DND-41 (cell line): ENCODE results near the gene EDN3.

Source experiments
- ATAC-seq: fragments of 200-7000 bp; cut with Tn5 transposase; 3 replicates; pipeline ENCODE4 v1.9.1; 2021; ENCODE audit warnings: low read depth; ENCODE audit not compliant: insufficient read depth
- DNase-seq: peaks from one replicate; pipeline ENCODE4 v3.0.0-alpha.2; 2020
- H2AFZ ChIP-seq: 2 replicates; pipeline ENCODE4 v1.6.0; 2012; ENCODE audit warnings: low read depth, low read length
- H3K27ac ChIP-seq: 2 replicates; pipeline ENCODE4 v1.5.1; 2012; ENCODE audit warnings: low read length, inconsistent platforms
- H3K27me3 ChIP-seq: fragments of 200-600 bp; sonication (generic); 2 replicates; pipeline ENCODE4 v1.6.0; 2012; ENCODE audit warnings: low read length, mild to moderate bottlenecking, inconsistent platforms; ENCODE audit not compliant: insufficient read depth, poor library complexity
- H3K36me3 ChIP-seq: 2 replicates; pipeline ENCODE4 v1.5.1; 2012; ENCODE audit warnings: low read length, inconsistent platforms; ENCODE audit not compliant: insufficient read depth
- H3K4me1 ChIP-seq: 2 replicates; pipeline ENCODE4 v1.5.1; 2012; ENCODE audit warnings: mild to moderate bottlenecking, low read length; ENCODE audit not compliant: insufficient read depth
- H3K4me2 ChIP-seq: 2 replicates; pipeline ENCODE4 v1.6.0; 2012; ENCODE audit warnings: mild to moderate bottlenecking, moderate library complexity, low read length, inconsistent platforms; ENCODE audit not compliant: insufficient read depth
- H3K4me3 ChIP-seq, 2 experiments: fragments of 200-600 bp in 1 of 2; shearing (Covaris generic) in 1 of 2; 2 replicates each; pipeline ENCODE4 v1.5.1; 2012 to 2016; ENCODE audit warnings: inconsistent platforms in 2 of 2, low read length in 2 of 2, mild to moderate bottlenecking in 2 of 2, low read depth in 1 of 2, moderate library complexity in 1 of 2
- H3K79me2 ChIP-seq: 2 replicates; pipeline ENCODE4 v1.6.0; 2012; ENCODE audit warnings: low read length, inconsistent platforms; ENCODE audit not compliant: insufficient read depth
- H3K9ac ChIP-seq: 2 replicates; pipeline ENCODE4 v1.6.0; 2012; ENCODE audit warnings: low read depth, mild to moderate bottlenecking, inconsistent platforms, low read length, moderate library complexity
- H3K9me3 ChIP-seq: 2 replicates; pipeline ENCODE4 v1.5.1; 2012; ENCODE audit warnings: low read length, moderate library complexity, mild to moderate bottlenecking, inconsistent platforms; ENCODE audit not compliant: insufficient read depth, severe bottlenecking
- H4K20me1 ChIP-seq: 2 replicates; pipeline ENCODE4 v1.6.0; 2012; ENCODE audit warnings: low read length; ENCODE audit not compliant: insufficient read depth
- EZH2 ChIP-seq: IDR thresholded peaks from 3 replicates; pipeline ENCODE4 v1.6.1; 2012; ENCODE audit warnings: borderline replicate concordance, low read depth, mild to moderate bottlenecking, moderate library complexity, low read length, inconsistent platforms; ENCODE audit not compliant: severe bottlenecking
- TF ChIP-seq, protein P1 (sequence below): IDR thresholded peaks from 2 replicates; pipeline ENCODE4 v1.5.1; 2012; ENCODE audit warnings: borderline replicate concordance, low read length, moderate library complexity, mild to moderate bottlenecking; ENCODE audit not compliant: poor library complexity, severe bottlenecking; ENCODE audit errors: extremely low read depth

EDN3 gene

GRCh38 chr20:59309218-59309617 is 8.8 kb downstream of the EDN3 start:
- Histone ChIP-seq H4K20me1 (no peaks in the 10 kb centered on the region), H3K4me2 (no peak overlapping the region), H3K9ac (no peak overlapping the region), H3K4me3 (no peak overlapping the region), H3K36me3 (no peaks in the 10 kb centered on the region), H3K79me2 (no peaks in the 10 kb centered on the region), H3K4me1 (no peaks in the 10 kb centered on the region), H2AFZ (no peak overlapping the region), H3K27me3 (no peaks in the 10 kb centered on the region), H3K27ac (no peak overlapping the region), H3K9me3 (no peaks in the 10 kb centered on the region)
- DNase-seq, result no peak
- no peak for ATAC-seq
- TF ChIP-seq, protein P1, sequence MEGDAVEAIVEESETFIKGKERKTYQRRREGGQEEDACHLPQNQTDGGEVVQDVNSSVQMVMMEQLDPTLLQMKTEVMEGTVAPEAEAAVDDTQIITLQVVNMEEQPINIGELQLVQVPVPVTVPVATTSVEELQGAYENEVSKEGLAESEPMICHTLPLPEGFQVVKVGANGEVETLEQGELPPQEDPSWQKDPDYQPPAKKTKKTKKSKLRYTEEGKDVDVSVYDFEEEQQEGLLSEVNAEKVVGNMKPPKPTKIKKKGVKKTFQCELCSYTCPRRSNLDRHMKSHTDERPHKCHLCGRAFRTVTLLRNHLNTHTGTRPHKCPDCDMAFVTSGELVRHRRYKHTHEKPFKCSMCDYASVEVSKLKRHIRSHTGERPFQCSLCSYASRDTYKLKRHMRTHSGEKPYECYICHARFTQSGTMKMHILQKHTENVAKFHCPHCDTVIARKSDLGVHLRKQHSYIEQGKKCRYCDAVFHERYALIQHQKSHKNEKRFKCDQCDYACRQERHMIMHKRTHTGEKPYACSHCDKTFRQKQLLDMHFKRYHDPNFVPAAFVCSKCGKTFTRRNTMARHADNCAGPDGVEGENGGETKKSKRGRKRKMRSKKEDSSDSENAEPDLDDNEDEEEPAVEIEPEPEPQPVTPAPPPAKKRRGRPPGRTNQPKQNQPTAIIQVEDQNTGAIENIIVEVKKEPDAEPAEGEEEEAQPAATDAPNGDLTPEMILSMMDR, result no peak
- no peak for TF ChIP-seq EZH2

GRCh38 chr20:59314997-59315396 is 14.6 kb downstream of the EDN3 start:
- no peak overlapping the region for H3K27ac ChIP-seq
- DNase-seq, result no peak

GRCh38 chr20:59316911-59317731 is 16.7 kb downstream of the EDN3 start:
- Histone ChIP-seq H3K4me3 (no peak overlapping the region), H3K4me2 (no peak overlapping the region), H4K20me1 (no peaks in the 10 kb centered on the region; the same call in 1 of the 2 replicates), H2AFZ (no peak overlapping the region), H3K27me3 (peaks cover 8% of the 10 kb centered on the region), H3K79me2 (no peaks in the 10 kb centered on the region), H3K9me3 (no peaks in the 10 kb centered on the region), H3K27ac (no peak overlapping the region), H3K36me3 (no peaks in the 10 kb centered on the region), H3K4me1 (no peaks in the 10 kb centered on the region), H3K9ac (no peak overlapping the region)
- DNase-seq (no peak), ATAC-seq (no peak)
- no peak for TF ChIP-seq EZH2
- TF ChIP-seq, protein P1, result no peak

More at GRCh38 chr20:59314997-59315396, 14.6 kb downstream of the EDN3 start:
- TF ChIP-seq EZH2, result no peak
- TF ChIP-seq, protein P1, result no peak
- Histone ChIP-seq H3K4me2 (no peak overlapping the region), H4K20me1 (no peaks in the 10 kb centered on the region; the same call in 1 of the 2 replicates), H2AFZ (no peak overlapping the region), H3K4me1 (no peaks in the 10 kb centered on the region), H3K36me3 (no peaks in the 10 kb centered on the region), H3K27me3 (peaks cover 3% of the 10 kb centered on the region), H3K9ac (no peak overlapping the region), H3K4me3 (no peak overlapping the region), H3K9me3 (no peaks in the 10 kb centered on the region), H3K79me2 (no peaks in the 10 kb centered on the region)
- ATAC-seq, result no peak
